GM18502 (cell line): Measurements from ENCODE around the gene PLPPR1.
"Not testable (repeated sequence)": the region's sequence is repeated elsewhere in the genome, so short reads cannot be mapped to it uniquely, and the experiment has no call there.

ENCODE experiments used
- ATAC-seq: cut with Tn5 transposase; IDR thresholded peaks from one replicate; pipeline ENCODE4 v1.9.1; 2021; ENCODE audit warnings: mild to moderate bottlenecking; ENCODE audit not compliant: unreplicated experiment, poor library complexity

The PLPPR1 gene

DNA sequence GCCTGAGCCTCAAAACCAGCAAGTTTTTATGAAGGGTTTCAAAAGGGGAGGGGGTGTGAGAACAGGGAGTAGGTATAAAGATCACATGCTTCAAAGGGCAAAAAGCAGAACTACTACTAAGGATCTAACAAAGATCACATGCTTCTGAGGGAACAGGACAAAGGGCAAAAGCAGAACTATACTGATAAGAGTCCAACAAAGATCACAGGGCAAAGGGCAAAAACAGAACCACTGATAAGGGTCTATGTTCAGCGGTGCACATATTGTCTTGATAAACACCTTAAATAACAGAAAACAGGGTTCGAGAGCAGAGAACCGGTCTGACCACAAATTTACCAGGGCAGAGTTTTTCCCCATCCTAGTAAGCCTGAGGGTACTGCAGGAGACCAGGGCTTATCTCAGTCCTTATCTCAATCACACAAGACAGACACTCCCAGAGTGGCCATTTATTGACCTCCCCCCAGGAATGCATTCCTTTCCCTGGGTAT, 298.9 kb downstream of the PLPPR1 start:
- not testable (repeated sequence) for ATAC-seq

DNA sequence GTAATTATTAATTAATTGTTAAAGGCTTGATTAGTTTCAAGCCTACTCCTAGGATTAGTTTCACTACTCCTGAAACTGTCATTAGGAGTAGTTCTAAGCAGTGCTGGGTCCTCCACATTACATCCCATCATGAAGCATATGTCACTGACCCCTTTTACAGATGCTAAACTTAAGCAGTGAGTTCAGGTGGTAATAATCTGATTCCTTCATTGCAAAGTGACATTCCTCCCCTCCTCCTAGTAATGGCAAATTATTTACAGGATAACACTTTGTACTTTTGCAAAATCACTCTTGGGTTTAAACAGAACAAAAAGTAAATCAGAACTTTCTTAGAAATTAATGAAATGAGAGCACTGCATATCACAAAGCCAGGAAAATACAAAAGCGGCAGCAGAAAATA, 303.8 kb downstream of the PLPPR1 start:
- ATAC-seq: no peak

DNA sequence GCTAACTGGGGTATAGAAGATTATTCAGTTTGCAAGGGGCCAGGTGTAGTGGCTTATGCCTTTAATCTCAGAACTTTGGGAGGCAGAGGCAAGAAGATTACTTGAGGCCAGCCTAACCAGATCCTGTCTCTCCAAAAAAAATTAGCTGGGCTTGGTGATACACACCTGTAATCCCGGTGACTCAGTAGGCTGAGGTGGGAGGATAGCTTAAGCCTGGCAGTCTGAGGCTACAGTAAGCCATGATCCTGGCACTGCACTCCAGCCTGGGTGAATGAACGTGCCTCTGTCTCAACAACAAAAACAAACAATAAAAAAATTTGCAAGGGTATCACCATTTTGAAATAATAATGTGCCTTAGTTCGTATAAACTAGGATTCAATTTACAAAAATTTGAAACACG, 305.0 kb downstream of the PLPPR1 start:
- no peak for ATAC-seq

DNA sequence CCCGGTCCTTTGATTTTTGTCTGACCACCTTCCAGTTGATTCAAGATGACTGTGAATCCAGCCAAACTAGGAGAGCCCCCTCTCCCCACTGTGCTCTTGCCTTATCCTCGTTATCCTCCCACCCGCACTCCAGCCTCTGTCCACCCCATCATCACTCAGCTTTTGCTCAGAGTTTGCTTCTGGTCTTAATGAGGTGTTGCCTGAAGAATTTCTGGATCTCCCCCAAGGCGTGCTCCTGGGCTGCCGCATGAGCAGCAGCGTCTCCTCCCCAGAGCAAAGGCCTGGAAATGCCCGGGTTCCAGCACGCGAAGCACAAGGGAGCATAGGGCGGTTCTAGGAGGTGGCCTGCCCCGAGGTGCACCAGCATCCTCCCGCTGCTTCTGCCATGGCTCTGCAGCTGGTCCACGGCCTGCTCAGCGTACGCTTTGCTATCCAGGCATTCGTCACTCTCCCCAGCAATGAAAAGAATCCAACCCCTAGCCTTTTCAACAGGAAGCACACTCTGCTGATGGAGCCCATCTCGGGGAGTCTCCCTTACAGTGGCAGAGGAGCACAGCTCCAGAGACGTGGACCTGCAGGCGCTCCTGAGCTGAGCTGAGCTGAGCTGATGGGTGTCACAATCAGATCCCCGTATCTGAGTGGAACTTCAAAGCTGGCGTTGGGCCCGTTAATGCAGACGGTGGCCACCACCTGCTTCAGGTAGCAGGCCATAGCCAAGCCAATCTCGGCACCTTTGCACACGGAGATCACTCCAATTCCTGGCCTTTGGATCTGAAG, 305.6 kb downstream of the PLPPR1 start:
- ATAC-seq: no peak

DNA sequence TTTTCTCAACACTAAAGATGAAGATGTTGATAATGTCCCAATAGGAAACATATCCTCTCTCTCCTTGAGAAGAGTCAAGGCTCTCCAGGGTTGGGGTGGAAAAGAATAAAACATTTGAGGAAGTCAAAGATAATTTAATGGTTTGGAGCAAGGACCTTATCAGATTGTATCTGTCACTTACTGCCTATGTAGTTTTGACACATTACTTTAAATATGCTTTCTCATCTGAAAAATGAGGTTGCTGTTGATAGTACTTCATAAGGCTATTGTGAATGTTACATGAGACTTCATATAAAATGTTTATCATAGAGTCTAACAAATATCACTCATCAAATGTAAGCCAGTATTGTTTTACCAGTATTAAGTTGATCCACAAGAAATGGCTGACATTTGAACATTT, 307.6 kb downstream of the PLPPR1 start:
- no peak for ATAC-seq

DNA sequence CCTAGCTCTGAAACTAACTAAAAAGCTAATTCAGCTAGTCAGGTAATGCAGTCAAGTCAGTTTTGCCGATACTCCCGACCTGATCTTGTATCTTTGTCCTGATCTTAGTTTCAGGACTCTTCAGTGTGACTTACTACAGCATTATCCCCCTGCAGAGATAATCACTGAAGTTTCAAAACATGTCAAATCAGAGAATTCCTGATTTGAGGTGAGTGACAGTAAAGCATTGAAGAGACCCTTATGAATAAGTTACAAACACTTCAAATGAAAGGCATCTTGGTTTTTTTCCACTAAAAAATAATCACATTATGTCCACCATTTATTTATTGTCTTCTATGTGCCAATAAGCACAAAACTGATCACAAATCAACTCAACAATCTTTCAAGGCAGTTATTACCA, 308.7 kb downstream of the PLPPR1 start:
- ATAC-seq: no peak

DNA sequence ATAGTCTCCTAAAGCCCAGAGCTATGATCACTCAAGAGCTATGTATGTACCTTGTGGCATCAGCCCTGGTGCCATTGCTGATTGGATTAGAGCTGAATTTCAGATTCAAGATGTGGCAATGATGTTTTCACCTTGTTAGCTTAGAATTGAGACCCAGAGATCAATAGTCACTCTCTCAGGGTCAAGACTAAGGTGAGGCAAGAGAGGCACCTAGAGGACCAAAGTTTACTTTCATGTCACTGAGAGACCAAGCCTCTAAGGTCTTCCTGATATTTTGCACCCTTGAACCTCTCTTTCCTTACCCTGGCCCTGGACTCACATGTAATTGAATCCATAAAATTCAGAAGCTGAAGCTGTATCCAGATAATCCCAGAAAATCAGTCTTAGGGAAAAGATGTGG, 313.4 kb downstream of the PLPPR1 start:
- no peak for ATAC-seq

DNA sequence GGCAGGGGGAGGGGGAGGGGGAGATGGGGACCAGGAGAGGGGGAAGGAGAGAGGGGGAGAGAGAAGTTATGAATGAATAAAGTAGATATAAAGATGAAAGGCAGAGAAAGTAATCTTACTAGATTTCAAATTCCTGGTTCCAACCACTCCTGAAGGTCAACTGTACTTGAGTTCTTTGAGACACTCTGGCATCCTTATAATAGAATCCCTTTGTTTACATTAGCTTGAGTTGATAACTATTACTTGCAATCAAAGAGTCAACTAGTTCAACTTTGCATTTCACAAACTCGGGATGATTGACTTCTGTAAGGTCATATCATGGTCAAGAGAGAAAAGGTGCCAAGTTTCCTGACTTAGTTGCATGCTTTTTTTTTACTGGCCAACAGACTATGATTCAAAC, 314.1 kb downstream of the PLPPR1 start:
- no peak for ATAC-seq

DNA sequence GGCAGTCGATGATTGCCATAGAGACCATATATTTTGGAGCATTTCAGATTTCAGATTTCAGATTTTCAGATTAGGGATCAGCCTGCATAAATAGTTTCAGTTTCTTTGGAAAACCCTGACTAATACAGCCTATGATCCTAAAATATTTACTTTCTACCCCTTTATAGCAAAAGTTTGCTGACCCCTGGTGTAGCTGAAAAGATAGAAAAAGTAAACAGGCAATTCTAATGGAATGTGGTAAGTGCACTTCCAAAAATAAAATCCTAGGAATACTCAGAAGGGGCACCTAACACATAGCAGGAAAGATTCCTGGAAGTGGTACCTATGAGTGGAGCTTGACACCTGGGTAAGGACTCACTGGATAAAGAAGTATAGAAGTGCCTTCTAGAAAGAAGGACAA, 321.8 kb downstream of the PLPPR1 start:
- ATAC-seq: no peak

DNA sequence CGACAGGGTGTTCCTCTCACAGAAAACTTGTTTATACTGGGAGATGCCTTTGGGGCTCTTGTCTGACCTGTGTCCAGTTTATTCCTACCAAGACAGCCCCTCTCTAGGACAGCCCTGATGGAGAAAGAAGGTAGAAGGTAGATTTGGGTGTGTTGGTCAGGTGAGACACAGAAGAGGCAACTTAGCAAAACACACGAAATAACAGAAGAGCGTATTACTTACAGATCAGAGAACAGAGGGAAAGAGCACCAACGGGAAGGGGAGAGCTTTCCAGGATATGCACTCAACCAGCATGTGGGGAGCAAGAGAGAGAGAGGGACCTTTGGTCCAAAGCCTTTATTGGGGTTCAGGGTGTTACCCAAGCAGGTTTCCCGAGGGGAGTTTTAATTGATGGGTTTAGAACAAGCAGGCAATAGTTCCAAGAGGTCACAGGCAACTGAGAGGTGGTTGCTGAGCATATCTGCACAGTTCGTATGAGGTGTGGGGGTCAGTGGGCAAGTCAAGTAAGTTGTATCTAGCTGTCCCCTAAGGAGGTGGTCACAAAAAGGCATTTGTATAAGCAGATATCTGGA, 324.5 kb downstream of the PLPPR1 start:
- ATAC-seq: no peak

DNA sequence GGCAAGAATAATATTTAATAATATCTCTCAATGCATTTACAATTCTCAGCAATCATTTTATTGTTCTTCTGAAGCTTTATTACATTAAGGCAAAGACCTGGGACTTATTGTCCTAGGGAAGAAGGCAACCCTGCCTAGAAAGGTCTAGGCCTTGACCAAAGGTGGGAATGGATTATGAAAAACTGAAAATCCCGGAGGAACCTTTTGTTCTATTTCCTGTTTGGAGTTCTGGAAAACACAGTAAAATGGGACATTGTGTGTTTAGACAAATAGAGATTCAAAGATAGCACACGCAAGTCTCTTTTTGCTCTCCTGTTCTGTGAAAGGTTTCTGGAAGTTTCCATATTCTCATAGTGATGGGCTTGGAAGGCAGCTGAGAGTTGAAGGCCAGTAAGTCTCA, 325.2 kb downstream of the PLPPR1 start:
- no peak for ATAC-seq

DNA sequence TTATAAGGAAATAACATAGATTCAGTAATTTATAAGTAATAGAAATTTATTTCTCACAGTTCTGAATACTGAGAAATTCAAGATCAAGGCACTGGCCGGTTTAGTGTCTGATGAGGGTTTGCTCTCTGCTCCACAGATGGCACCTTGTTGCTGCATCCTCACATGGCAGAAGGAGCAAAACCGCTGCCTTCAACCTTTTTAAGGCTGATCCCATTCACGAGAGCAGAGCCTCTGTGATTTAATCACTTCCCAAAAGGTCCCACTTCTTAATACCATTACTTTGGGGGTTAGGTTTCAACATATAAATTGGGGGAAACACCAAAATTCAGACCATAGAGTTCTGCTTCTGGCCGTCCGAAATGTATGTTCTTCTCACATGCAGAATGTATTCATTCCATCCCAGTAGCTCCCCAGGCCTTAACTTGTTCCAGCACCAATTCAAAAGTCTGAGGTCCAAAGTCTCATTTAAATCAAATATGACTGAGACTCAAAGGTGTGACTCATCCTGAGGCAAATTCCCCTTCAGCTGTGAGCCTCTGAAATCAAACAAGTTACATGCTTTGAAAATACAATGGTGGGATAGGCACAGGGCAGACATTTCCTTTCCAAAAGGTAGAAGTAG, 325.7 kb downstream of the PLPPR1 start:
- ATAC-seq: no peak

DNA sequence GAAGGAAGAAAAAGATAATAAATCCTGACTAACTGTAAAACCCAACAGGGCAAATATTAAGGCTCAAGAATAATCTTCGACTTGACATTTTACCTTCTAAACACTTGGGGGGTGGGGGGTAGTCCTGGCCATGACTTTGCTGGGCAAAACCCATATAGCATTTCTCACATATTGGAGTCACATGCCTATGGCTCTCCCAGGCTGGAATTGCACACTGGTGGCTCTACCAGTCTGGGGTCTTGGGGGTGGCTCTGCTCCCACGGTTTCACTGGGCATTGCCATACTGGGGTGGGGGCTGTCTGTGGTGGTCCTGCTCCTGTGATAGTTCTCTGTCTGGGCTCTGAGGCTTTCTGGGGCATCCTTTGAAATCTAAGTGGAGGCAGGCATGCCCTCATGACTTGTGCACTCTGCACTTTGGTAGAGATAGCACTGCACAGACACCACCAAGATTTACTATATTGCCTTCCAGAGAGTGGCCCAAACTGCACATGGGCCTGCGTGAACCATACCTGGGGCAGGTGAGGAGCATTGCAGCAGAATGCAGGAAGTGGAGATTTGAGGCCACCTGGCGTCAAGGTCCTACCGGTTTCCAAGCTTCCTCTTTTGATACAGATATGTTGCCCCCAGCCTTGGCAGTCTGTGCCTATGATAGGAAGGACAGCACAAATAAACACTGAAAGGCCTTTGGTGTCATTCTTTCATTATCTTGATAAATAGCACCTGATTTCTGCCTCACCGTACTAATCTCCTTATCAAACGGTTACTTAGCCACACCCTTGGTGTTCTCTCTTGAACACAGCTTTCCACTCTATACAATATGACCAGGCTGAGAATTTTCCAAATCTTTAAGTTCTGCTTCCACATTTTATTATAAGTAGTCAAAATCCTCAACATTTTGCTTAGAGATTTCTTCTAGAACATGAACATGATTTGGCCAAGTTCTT, 326.5 kb downstream of the PLPPR1 start:
- ATAC-seq: no peak

DNA sequence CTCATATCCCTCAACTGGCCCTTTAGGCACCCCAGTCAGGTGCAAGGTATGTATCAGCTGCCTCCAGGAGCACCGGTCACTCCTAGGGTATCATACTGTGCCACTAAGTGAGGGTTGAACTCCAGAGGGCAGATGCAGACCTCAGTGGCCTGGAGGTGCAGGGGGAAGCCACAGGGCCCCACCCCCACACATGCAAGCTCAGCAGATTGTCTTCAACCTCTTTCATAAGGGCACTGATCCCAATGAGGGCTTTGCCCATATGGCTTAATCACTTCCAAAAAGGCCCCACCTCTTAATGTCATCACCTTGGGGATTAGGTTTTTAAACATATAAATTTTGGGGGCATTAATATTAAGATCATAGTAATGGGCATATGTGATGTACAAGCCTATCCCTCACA, 328.1 kb downstream of the PLPPR1 start:
- no peak for ATAC-seq

DNA sequence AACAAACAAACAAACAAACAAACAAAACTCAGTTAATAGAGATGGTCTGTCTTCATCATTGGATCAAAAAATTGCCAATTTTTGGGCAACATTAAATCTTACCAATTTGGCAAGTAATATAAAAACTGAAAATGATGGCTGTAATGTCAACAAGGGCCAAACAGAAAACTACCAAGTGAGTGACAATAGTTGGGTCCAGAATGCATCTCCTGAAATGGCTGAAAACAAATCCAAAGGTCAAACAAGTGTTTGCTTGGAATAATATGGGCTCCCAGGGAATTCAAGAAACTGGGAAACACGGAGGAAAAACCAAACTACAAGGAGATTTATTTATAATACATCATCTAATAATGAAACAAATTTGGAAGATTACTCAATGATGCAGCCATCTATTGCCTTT, 331.2 kb downstream of the PLPPR1 start:
- no peak for ATAC-seq

DNA sequence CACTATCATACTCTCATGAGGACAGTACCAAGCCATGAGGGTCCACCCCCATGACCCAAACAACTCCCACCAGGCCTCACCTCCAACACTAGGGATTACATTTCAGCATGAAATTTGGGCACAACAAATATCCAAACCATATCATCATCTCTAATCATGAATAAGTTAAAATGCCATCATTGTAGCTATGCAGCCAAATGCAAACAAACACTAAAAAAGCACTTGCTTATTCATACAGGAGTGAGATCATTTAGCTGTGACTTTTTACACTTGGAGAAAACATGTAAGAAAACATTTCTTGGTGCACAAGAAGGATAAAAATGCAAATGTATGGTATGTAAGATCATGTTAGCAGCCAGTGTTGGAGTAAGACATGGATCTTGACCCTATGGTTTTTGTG, 332.1 kb downstream of the PLPPR1 start:
- ATAC-seq: no peak

DNA sequence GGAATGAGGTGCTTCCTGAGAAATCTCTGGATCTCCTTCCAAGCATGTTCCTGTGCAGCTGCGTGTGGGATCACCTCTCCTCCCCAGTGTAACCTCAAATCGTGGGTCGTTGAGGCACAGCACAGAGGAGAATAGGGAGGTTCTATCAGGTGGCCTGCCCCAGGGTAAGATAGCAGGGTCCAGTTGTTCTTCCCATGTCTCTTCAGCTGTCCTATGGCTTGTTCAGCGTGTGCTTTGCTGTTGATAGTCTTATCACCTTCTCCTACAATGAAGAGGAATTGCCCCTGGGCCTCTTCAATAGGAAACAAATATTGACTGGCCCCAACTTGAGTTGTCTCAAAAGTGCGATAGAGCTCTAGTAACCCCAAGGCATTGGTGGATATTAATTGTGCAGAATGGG, 333.9 kb downstream of the PLPPR1 start:
- no peak for ATAC-seq

DNA sequence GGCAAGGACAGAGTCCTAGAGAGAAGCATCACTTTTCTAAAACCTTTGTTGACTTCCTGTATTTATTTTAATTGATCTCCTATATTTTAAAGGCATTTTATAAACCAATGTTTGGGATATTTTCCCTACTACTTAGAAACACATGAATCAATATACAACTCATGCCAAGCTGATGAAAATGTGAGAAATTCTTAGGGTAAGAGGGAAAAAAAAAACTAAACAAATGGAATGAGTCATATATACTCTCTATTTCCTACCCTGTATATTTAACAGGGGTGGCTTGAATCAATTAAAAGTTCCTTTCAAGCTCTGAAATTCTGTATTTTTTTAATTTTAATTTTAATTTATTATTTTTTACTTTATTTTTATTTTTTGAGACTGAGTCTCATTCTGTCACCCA, 336.7 kb downstream of the PLPPR1 start:
- no peak for ATAC-seq

DNA sequence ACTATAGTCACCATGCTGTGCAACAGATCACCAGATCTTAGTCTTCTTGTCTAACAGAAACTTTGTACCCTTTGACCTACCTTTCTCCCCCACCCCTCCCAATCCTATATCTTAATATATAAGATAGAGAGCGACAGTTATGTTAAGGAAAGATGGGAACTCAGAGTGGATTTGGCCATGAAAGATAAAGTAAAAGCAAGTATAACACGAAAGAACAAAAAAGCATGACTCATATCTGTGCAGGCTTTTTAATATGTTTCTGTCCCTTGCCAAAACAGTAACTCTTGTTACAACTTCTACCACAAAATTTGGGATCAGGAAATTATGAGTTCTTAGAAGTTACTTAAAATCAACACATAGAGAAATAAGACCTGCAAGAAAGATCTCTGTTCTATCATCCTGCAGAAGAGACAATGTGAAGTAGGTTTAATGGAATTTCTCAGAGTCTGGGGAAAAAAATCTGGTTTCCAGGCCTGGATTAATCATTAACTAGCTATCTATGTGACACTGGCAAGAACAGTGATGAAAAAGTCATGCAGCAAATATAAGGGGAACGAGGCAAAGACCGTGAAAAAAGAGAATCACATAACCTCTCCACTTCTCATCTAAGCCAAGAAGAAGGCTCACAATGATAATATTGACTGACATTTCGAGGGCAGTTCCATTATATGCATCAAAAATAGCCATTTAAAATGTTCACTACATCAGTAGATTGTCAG, 337.7 kb downstream of the PLPPR1 start:
- no peak for ATAC-seq

DNA sequence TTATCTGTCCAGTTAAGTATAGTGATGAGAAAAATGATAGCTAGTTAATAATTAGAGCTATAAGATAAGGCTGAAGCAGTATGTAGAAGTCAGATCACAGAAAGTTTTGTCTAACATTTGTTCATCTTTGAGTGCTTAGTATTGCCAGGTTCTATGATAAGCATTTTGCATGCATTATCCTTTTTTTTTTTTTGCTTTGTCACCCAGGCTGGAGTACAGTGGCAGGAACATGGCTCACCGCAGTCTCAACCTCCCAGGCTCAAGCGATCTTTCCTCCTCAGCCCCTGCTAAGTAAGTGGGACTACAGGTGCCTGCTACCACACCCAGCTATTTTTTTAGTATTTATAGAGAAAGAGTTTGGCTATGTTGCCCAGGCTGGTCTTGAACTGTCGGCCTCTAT, 338.8 kb downstream of the PLPPR1 start:
- ATAC-seq: no peak
